HG03066 (cell line): ENCODE measurements around the gene GPX3.

Source experiments
- ATAC-seq: cut with Tn5 transposase; IDR thresholded peaks from one replicate; pipeline ENCODE4 v1.9.1; 2021; ENCODE audit warnings: low read depth; ENCODE audit not compliant: unreplicated experiment

The GPX3 gene

GRCh38 chr5:151012862-151013261 lies 7.5 kb upstream of the GPX3 start:
- no peak for ATAC-seq

- ATAC-seq, result no peak
Measured at GRCh38 chr5:151014680-151015343, 5.6 kb upstream of the GPX3 start.

- ATAC-seq, result no peak
Measured at GRCh38 chr5:151015974-151016587, 4.3 kb upstream of the GPX3 start.

GRCh38 chr5:151016700-151017099 lies 3.7 kb upstream of the GPX3 start:
- no peak for ATAC-seq

- no peak for ATAC-seq
Measured at GRCh38 chr5:151017897-151018296, 2.5 kb upstream of the GPX3 start.

- no peak for ATAC-seq
Measured at GRCh38 chr5:151018846-151019245, 1.5 kb upstream of the GPX3 start.

- no peak for ATAC-seq
Measured at GRCh38 chr5:151019331-151019730, 1.1 kb upstream of the GPX3 start.

GRCh38 chr5:151021746-151022145 lies 1.4 kb downstream of the GPX3 start:
- ATAC-seq, result no peak

GRCh38 chr5:151022511-151023018 lies 2.2 kb downstream of the GPX3 start:
- ATAC-seq, result no peak

GRCh38 chr5:151023047-151023615 lies 2.7 kb downstream of the GPX3 start:
- ATAC-seq, result no peak

- no peak for ATAC-seq
Measured at GRCh38 chr5:151023651-151024050, 3.3 kb downstream of the GPX3 start.

- ATAC-seq, result no peak
Measured at GRCh38 chr5:151024440-151025249, 4.3 kb downstream of the GPX3 start.

- ATAC-seq, result no peak
Measured at GRCh38 chr5:151025250-151025606, 4.8 kb downstream of the GPX3 start.

- ATAC-seq, result no peak
Measured at GRCh38 chr5:151026088-151026487, 5.7 kb downstream of the GPX3 start.

- no peak for ATAC-seq
Measured at GRCh38 chr5:151026679-151027078, 6.3 kb downstream of the GPX3 start.

GRCh38 chr5:151027961-151028479 lies 7.6 kb downstream of the GPX3 start:
- ATAC-seq, result no peak

- no peak for ATAC-seq
Measured at GRCh38 chr5:151028717-151029116, 8.3 kb downstream of the GPX3 start.

- ATAC-seq, result no peak
Measured at GRCh38 chr5:151029179-151030055, 9.0 kb downstream of the GPX3 start.

- no peak for ATAC-seq
Measured at GRCh38 chr5:151030056-151030336, 9.6 kb downstream of the GPX3 start.

- ATAC-seq, result no peak
Measured at GRCh38 chr5:151030379-151030778, 10.0 kb downstream of the GPX3 start.
